NCI-H1694 (cell line): ENCODE measurements around the gene CAMKMT.
A peak's percentile ranks its signal among the peaks of the same experiment; 100 is the strongest.
"Not testable (repeated sequence)": the region's sequence is repeated elsewhere in the genome, so short reads cannot be mapped to it uniquely, and the experiment has no call there.

Experiments used
- DNase-seq: peaks from one replicate; lab custom pipeline; 2025; lab: John Stamatoyannopoulos, UW

The CAMKMT gene

DNA sequence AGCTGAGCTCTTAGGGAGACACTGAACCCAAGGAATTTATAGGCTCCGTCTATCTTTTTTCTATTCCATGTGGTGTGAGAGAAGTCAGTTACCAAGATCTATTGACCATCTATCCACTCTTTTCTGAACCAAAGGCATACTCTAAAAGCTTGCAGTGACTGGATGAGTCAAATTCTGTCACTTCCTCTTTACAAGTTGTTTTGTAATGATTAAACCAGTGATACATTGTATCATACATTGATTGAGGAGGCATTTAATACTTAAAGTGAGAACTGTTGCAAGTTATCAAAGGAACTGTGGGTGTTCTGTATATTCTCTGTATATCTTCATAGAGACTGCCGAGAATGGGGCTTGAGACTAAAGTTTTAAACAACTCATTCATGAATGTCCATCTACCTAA, 188.8 kb downstream of the CAMKMT start:
- no peak for DNase-seq

DNA sequence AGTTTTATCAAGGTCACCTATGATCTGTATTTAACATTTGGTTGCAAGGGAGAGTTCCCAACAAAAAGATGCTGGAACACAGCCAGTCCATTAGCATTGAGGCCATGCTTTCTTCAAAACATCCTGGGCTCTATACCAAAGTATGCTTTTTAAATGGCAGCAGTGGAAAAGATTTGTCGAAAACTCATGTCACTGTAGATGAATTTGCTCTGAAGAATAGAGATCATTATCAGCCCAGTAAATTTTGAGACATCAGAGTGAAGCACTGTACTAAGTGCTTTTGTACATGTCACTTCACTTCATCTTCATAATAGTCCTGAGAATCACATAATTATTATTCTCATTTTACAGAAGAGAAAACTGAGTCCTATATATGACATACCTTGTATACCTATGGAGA, 189.8 kb downstream of the CAMKMT start:
- no peak for DNase-seq

DNA sequence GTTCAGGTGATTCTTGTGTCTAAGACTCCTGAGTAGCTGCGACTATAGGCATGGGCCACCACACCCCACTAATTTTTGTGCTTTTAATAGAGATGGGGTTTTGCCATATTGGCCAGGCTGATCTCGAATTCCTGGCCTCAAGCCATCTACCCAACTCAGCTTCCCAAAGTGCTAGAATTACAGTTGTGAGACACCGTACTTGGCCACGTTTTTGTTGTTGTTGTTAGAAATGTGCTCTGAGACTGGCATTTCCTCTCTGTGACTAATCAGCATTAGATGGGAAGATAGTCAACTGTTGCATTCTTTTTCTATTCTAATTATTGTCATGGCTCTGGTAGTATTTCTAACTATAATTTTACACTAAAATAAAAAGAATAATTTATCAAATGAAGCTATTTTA, 191.7 kb downstream of the CAMKMT start:
- DNase-seq: no peak

DNA sequence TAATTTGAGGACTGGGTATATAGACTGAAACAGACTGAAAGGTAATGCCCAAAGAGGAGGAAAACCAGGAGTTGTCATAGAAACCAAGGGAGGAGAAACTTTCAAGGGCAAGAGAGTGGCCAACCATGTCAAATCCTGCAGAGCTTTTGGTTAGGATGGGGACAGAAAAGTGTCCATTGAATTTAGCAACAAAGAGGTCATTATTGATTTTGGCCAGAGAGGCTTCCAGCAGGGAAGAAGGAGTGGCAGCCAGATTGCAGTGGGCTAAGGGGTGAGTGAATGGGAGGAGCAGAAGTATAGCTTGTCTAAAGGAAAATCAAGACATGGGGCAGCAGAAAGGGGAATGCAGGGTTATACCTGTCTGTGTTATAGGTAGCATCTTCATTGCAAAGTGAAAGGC, 194.0 kb downstream of the CAMKMT start:
- DNase-seq: no peak

DNA sequence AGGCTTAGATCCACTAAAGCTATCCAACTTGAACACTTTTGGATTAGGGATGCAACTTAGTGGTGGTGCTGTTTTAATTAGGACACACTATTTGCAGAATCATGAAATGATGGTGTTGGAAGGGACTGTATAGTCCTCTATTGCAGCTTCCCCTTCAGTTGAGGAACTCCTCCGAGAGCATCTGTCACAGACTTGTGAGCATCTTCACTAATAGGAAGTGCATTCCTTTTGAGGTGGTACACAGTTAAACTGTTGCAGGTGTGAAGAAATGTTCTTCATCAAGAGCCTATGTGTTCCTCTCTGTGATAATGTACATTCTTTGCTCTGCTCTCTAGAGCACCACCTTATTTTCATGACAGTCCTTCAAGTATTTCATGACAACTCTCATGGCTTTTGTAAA, 197.4 kb downstream of the CAMKMT start:
- DNase-seq: no peak

DNA sequence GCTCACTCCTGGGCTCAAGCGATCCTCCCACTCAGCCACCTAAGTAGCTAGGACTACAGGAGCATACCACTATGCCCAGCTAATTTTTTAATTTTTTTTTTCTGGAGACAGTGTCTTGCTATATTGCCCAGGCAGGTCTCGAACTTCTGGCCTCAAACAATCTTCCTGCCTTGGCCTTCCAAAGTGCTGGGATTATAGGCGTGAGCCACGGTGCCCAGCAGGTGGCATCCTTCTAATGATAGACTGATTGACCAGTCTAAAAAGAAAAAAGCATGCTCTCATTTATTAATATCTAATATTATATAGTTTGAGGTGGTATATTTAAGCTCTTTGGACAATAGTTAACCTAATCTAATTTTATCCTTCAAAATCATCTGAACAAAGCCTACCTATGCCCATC, 198.6 kb downstream of the CAMKMT start:
- DNase-seq: peak; percentile 3

DNA sequence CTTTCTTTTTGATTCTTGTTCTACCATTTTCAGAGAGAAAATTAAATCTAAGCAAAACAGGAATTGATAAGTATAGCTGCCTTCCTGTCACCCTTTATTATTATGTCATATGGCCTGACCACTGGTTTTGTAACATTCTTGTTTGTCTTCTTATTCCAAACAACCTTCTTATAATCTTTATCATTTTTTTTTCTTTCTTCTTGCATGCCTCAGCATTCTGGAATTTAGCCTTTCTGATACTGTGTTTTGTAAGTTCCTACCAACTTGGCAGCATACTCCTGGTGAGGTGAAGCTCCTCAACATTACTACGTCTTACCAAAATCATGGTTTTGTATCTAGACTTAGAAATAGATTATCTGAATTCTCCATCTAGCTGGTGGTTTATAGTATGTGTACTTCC, 199.2 kb downstream of the CAMKMT start:
- no peak for DNase-seq

DNA sequence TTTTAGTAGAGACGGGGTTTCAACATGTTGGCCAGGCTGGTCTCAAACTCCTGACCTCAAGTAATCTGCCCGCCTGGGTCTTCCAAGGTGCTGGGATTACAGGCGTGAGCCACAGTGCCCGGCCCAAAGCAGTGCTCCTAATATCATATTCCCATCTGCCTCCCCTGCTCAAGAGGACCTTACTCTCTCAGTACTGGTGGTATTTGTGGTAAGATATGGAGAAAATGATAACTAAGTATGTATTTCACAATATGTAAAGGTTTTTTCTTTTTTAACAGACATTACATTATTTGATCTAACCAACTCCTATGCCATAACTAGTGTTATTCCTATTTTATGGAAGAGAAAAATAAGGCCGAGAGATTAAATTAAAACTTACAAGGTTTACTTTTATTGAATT, 201.0 kb downstream of the CAMKMT start:
- DNase-seq: no peak

DNA sequence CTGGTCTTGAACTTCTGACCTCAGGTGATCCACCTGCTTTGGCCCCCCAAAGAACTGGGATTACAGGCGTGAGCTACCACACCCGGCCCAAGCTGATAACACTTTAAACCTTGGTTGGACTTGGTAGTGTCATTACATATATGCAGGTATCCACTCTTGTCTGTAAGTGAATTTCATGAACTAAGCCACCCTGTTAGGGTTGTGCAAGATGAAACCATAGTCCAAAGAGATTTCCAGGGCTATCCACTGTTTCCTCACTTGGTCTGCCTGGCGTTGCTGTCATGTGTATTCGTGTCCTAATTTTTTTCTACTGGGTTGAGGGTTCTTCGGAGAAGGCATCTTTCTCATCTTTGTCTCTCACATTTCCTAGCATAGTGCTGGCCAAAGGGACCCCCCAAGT, 203.0 kb downstream of the CAMKMT start:
- no peak for DNase-seq

DNA sequence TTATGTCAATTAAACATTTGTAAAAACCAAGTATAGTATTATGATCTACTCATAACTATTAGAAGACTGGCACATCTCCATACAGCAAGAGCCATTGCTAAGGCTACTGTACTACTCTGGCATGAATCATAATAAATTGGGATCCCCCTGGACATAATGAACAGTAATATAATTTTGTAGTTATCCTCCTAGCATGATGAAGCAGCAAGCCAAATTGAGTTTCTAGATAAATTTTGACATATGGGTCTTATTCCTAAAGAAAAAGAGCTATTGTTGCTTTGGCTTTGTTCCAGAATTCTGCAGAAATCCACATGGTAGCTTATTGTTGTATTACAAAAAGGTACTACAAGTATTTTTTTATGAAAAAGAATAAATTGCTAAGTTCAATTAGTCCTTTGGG, 204.3 kb downstream of the CAMKMT start:
- peak; percentile 41 for DNase-seq

DNA sequence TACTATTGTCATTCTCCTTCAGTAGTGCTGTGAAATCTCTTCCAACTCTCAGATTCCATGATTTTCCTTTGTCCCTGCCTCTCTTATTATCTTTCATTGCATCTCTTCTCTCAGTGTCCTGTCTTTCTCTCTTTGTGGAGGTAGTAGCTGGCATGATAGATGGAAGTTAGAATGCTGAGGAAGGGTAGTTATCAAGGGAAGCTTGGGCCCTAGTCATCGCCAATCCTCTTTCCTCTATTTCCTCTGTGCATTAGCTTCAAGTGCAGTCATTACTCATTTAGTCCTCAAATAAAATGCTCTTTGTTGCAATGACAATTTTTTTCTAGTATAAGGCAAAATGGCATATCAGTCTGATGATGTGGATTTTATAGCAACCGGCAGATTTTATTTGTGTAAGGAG, 207.7 kb downstream of the CAMKMT start:
- no peak for DNase-seq

DNA sequence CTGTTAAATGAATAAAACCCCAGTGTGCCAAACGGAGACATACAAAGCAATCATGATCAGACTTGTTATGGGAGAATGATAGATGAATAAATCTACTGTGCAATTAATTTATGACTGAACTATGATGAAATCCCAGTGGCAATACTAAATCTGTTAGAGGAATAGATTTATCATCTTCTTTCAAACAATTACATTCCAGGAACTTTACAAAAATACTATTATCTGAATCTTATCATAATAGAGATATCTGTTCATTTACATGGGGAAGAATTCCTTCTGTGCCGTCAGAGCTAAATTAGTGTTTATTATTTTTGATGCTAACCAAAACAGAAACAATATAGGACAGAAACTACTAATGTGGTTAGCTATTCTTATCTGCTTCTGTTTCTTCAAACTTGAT, 208.5 kb downstream of the CAMKMT start:
- no peak for DNase-seq

DNA sequence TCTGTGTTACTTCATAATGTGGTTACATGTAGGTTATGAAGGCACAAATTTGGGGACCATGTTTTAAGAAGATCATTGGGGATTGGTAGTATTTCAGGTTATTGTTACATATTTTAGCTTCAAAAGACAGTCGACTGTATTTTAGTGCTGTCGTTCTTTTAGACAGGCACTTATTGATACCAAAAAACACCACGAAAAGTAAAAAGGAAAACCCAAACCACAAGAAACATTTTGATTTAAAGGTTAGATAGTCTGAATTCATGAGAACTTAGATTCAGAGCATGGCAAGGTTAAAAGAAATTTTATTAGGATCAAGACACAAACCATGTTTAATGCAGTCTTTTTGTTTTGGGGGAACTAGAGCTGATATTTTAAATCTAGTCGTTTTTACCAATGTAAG, 209.0 kb downstream of the CAMKMT start:
- no peak for DNase-seq

DNA sequence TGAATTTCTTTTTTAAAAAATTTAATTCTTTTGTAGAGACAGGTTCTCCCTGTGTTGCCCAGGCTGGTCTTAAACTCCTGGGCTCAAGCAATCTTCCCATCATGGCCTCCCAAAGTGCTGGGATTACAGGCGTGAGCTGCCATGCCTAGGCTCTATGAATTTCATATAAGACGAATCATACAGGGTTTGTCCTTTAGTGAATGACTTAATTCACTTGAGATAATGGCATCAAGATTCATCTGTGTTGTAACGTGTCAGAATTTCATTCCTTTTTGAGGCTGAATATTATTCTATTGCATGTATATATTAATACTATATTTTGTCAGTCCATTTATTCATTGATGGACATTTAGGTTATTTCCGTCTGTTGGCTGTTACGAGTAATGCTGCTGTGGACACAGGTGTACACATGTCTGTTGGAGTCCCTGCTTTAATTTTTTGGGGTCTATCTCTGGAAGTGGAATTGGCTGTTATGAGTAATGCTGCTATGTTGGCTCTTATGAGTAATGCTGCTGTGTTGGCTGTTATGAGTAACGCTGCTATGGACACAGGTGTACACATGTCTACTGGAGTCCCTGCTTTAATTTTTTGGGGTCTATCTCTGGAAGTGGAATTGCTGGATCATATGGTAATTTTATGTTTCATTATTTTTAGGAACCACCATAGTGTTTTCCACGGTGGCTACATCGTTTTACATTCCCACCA, 210.6 kb downstream of the CAMKMT start:
- no peak for DNase-seq

DNA sequence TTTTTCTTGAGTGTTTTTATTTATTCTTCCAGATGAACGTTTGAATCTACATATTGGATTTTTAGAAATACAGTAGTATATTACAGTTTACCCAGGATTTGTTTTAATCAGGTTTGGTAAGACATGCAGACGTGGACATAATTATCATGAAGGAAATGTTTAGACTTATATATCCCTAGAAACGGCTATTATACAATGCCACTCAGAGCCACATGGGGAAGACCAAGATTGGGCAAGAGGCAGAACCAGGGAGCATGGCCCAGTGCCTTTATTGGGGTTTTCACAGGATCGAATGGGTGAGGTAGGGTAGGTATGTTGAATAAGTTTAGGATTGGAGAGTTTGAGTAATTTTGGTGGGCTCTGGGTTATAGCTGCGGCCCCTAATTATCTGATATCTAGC, 212.2 kb downstream of the CAMKMT start:
- no peak for DNase-seq

DNA sequence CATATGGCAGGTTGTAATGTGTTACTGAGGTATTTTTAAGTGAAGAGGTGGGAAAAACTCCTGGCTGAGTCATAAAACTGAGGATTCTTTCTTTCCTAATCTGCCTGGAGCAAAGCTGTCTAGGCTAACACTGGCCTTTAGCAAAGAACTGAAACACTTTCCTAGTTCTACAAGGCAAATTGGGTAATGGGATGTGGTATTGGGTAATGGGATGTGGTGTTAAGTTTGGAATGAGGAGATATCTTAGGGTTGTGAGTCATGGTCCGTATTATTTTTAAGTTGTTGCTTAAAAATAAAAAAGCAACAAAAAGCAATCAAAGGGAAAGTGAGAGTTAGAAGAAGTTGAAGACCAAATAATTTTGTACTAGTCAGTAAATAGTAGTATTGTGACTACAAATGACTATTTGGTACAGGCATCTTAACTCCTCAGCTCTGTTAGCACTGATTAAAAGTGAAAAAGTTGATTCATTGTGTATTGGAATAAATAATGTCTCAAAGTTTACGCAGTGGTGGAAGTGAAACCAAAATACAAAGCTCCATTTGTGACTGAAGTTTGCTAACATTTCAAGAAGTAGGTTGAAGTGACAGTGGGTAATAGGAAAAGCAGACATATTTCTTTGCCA, 216.8 kb downstream of the CAMKMT start:
- DNase-seq: no peak

DNA sequence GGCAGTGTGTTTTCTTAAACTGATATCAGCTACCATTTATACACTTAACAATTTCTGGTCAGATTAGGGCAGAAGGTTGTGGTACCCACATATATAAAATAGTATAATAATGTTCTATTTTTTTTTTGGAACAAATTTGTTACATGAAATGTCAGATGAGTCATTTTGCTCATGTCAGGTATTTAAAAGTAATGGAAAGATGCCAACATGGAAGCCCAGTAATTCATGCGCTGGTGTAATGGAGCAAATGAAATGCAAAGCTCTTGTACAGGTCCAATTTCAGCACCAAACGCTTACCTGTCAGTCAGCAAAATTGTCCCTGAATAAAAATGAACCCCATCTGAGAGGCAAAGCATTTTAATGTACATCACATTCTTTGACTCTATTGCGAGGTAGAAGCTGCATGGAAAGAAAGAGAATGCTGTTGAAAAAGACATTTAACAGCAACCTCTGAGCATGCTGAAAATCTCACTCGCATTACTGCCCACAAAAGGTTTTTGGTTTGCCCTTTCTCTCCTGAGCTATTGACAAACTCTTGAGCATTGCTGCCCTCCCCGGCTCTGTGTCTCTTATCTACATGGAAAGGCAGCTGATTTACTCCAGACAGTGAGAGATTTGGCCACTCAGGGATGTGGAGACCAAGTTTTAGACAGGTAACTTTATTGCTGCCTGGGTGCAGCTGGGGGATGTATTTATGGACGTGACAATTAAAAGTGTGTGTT, 217.5 kb downstream of the CAMKMT start:
- DNase-seq: no peak

DNA sequence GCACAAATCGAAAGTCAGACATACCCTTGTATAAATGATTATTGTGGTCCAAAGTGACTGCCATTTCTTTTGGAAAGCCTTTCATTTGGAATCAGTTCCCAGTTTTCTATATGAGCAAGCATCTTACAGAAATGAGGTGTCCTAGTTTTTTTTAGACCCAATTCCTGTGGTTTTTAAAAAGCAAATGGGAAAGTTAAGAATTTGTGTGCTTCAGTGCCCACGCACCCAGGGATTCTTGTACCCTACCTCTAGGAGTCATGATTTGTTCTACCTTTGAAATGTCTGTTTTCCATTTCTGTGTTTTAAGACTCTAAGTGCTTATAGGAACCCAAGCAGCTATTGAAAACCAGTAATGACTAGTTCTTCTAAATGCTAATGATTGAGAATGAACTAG, 218.1 kb downstream of the CAMKMT start:
- no peak for DNase-seq

DNA sequence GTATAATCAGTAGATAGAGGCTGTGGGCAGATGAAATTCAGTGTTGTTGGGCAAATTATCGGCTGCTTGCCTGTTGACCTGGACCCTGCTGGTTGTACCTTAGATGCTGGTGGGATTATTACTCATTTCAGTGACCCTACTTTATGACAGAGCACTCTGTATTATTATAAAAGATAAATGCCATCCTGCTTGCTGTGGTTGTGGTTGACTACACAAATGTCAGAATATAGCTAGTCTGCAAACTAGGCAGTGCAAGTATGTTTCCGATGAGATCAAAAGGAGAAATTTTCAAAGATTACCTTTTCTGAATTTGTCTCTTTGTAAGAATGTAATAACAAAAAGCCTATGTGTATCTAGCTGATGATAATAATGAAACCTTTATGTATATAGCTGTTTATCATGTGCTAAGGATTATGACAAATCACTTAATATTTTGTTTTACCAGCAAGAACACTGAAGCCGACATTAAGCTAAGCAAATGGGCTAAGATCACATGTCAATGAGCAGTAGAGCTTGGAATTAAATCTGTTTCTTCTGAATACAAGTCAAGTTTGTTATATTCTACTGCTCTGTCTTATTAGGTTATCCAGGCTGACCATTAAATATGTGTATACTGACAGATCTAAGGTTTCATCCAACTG, 219.2 kb downstream of the CAMKMT start:
- no peak for DNase-seq

DNA sequence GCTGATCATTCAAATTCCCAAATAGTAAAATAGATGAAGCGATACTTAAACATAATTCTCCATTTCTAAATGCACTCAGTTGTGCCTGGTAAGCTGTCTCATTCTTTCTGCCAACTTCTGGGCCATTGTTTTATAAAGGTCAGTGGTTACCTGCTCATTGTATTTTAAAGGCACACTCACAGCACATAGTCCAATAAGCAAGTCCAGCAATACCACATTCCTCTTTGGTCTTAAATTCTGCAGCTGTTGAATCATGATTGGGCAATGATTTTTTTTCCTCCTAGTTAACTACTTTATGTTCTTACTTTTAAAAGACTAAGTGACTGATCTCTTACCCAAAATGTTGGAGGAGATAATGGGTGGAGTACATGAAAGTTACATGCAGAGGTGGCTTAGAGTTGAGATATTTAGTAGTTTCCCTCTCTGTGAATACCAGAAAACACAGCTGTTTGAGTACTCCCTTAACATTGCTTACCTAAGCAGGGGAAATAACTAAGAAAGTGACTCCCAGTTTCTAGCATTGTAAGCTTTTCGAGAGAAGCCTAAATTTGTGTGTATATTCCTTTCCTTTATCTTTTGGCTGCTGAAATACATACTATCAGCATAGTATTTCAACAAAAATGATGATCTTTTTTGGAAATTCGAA, 220.7 kb downstream of the CAMKMT start:
- DNase-seq: no peak

DNA sequence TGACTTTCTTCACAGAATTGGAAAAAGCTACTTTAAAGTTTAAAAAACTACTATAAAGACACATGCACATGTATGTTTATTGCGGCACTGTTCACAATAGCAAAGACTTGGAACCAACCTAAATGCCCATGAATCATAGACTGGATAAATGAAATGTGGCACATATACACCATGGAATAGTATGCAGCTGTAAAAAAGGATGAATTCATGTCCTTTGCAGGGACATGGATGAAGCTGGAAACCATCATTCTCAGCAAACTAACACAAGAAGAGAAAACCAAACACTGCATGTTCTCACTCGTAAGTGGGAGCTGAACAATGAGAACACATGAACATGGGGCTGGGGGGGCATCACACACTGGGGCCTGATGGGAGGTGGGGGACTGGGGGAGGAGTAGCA, 233.9 kb downstream of the CAMKMT start:
- not testable (repeated sequence) for DNase-seq

DNA sequence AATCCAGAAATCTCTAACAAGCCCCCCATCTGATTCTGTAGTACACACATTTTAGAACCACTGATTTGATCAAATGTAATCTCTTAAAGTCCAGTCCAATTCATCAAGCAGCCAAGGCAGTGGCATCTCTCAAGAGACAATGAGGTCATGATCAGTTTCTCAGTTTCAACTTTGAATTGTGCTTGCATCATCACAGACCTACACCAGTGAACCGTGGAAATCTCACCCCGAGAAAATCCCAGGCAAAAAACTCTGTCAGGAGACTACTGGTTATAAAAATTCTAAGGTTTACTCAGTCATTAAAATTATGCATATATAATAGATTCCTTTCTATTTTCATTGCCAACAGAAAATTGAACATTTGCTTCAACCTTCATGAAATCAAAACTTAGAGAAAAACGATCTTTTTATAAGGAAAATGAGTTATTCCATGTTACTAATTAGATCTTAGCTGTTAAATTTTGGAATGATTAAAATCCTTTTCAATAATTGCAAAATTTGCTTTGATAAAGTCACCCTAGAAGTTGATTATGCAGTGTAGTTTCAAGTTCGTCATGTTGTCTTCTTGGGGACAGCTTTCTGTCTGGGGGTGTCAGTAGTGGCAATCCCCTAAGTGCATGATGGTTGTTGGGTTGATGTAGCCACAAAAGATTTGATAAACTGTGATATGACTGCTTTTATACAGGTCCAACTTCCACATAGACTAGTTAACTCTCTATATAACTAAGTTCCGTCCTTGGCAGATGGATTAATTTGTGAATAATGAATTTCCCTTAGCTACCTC, 235.0 kb downstream of the CAMKMT start:
- DNase-seq: no peak
